Ovary (tissue), 9 donors: ENCODE measurements around the gene TIMM10B. TPM values are rescaled to one million over a fixed set of nuclear protein-coding genes. Genes with fewer than 3 reads are reported as not detected.

ENCODE experiments used
- DNase-seq, 5 donors: peaks; one replicate each; pipeline ENCODE4 v3.0.0-alpha.2; 2019 to 2020
- H3K27ac ChIP-seq, 2 donors: fragments of 200-600 bp; one replicate each; pipeline versions ENCODE4 v1.5.1 to v1.8.0; 2019 to 2022
- H3K27me3 ChIP-seq: fragments of 200-600 bp; one replicate; pipeline ENCODE4 v1.8.0; 2022
- H3K36me3 ChIP-seq: fragments of 200-600 bp; sonication (generic); one replicate; pipeline ENCODE4 v1.5.1; 2019
- H3K4me1 ChIP-seq: one replicate; pipeline ENCODE4 v1.8.1; 2013; ENCODE audit warnings: mild to moderate bottlenecking, moderate library complexity; ENCODE audit not compliant: insufficient read depth
- H3K4me3 ChIP-seq: fragments of 200-600 bp; sonication (generic); one replicate; pipeline ENCODE4 v1.5.1; 2017
- H3K9me3 ChIP-seq, 2 donors: fragments of 200-600 bp in 1 of 2; sonication (generic) in 1 of 2; one replicate each; pipeline versions ENCODE4 v1.5.1 to v1.8.1; 2013 to 2019; ENCODE audit warnings: mild to moderate bottlenecking in 1 of 2, moderate library complexity in 1 of 2
- CTCF ChIP-seq, 3 donors: fragments of 450-650 bp in 2 of 3; fragments of 200-600 bp in 1 of 3; IDR thresholded peaks; one replicate each; pipeline versions ENCODE4 v1.5.1 to v1.8.0; 2016 to 2022; ENCODE audit warnings: antibody characterized with exemption in 3 of 3, mild to moderate bottlenecking in 1 of 3
- EP300 ChIP-seq: sonication (generic); formaldehyde crosslinking; IDR thresholded peaks from one replicate; pipeline ENCODE4 v1.6.1; 2017; ENCODE audit warnings: antibody characterized with exemption
- POLR2A ChIP-seq: fragments of 450-650 bp; IDR thresholded peaks from one replicate; pipeline ENCODE4 v1.6.1; 2017; ENCODE audit warnings: antibody characterized with exemption, mild to moderate bottlenecking, moderate library complexity
- WGBS, 3 donors: extraction: QIAGEN DNeasy Blood & Tissue Kit in 1 of 3; methylation state at CpG; one replicate each; pipeline versions ENCODE4 v1.1.5 to v1.1.7; 2013 to 2017; 5-methylcytosine and 5-hydroxymethylcytosine counted together
- intact Hi-C, 4 donors: fragments of 100-400 bp; cut with DNase I; formaldehyde crosslinking; loops; one replicate each; pipeline versions ENCODE4 v1.11.0 to v1.15.1; 2022 to 2023
- polyA plus RNA-seq, 2 donors: library from polyadenylated mRNA; stranded (reverse); fragments of 200-250 nt in 1 of 2; fragments of 350-450 nt in 1 of 2; fragmentation: Illumina TruSeq in 1 of 2; extraction: RNeasy Lipid Tissue Mini Kit (QIAGEN cat#74804) in 1 of 2; gene quantifications; one replicate each; pipeline ENCODE4 v1.2.3, GENCODE V29; 2013 to 2014
- total RNA-seq, 7 donors: library from RNA; depleted of rRNA in 2 of 7; stranded (reverse); fragments of >200 nt in 2 of 7; fragmentation: NEBNext Ultra II Directional in 3 of 7; extraction: Animal tissue kit (Norgen Biotek cat#: 25700) in 3 of 7; gene quantifications; one replicate each; pipeline versions ENCODE4 v1.1.0 to v1.2.4, GENCODE V29; 2016 to 2023
- donor health status: DM: no; HTN: no; CAD: no; lungs with moderate emphysema.
- donor health status: DM: no; HTN: no; CAD: no.
- donor health status: Bipolar disorder and iron deficiency.
- donor health status: DM: yes; HTN: yes; CAD: no.
- donor health status: DM: no; HTN: no; CAD: no.
- donor health status: DM: yes; HTN: yes; CAD: no.

TIMM10B gene
- total and polyA plus RNA-seq, 9 donors: 19.4 to 64.7 (median 38.4) TPM

GRCh38 chr11:6473451-6474412 lies 7.6 kb upstream of the TIMM10B start, which contains the start of gene TRIM3:
Gene TRIM3, minus strand, starts transcription at chr11:6473941. Its CDS starts 8,246 bp downstream, at chr11:6465695.
- Histone ChIP-seq H3K27me3 (no peaks in the 10 kb centered on the region), H3K4me1 (peaks cover 7% of the 10 kb centered on the region), H3K9me3 (no peaks in the 10 kb centered on the region), H3K4me3 (peak within 1 kb of the TSS; percentile 68), H3K27ac (peak within 1 kb of the TSS; percentile 50 to 80), H3K36me3 (no peaks in the 10 kb centered on the region)
- no peak for TF ChIP-seq EP300
- peak in 1 of 3 donors; percentile 15 for TF ChIP-seq CTCF (IDR thresholded peaks at IDR 0.05)
- TF ChIP-seq POLR2A: peak; percentile 77
- WGBS, 3 donors: 0 to 1% (median 1%) methylated on average over 44 to 86 of the region's 87 CpGs
- intact Hi-C loops: loop anchor here in 2 of 4 donors (10.0 kb wide), 2 partner anchors 131 to 239 kb away; partner anchors contain the start of genes CNGA4 (in 1 of the 2), FHIP1B (in 1 of the 2), ILK (in 1 of the 2) and RRP8 (in 1 of the 2)
- peak; percentile 94 to 97 (median 95) for DNase-seq

- H3K9me3 ChIP-seq: no peaks in the 10 kb centered on the region
- peaks cover 7% of the 10 kb centered on the region for H3K4me1 ChIP-seq
- 12 to 16% (median 14%) methylated on average over 7 of the region's 7 CpGs for WGBS, 3 donors
- H3K4me3 ChIP-seq: peak overlapping the region; percentile 68
- H3K36me3 ChIP-seq: no peaks in the 10 kb centered on the region
- intact Hi-C loops: loop anchor here in 2 of 4 donors (10.0 kb wide), 2 partner anchors 130 to 240 kb away; partner anchors contain the start of genes CNGA4 (in 1 of the 2), FHIP1B (in 1 of the 2), ILK (in 1 of the 2) and RRP8 (in 1 of the 2)
- H3K27me3 ChIP-seq: no peaks in the 10 kb centered on the region
- TF ChIP-seq CTCF (IDR thresholded peaks at IDR 0.05): peak in 1 of 3 donors; percentile 4
- TF ChIP-seq POLR2A: no peak
- TF ChIP-seq EP300: no peak
- DNase-seq: no peak
- H3K27ac ChIP-seq: peak overlapping the region; percentile 50 to 80
Observed at GRCh38 chr11:6474413-6474792, 6.9 kb upstream of the TIMM10B start.

GRCh38 chr11:6474806-6475500 lies 6.3 kb upstream of the TIMM10B start:
- WGBS, 3 donors: 52 to 60% (median 58%) methylated on average over 3 of the region's 3 CpGs

More at GRCh38 chr11:6474806-6475500, 6.3 kb upstream of the TIMM10B start:
- Histone ChIP-seq H3K36me3 (no peaks in the 10 kb centered on the region), H3K27me3 (no peaks in the 10 kb centered on the region), H3K9me3 (no peaks in the 10 kb centered on the region), H3K4me1 (peaks cover 6% of the 10 kb centered on the region), H3K4me3 (no peak overlapping the region), H3K27ac (peak overlapping the region in 1 of 2 donors; percentile 80)
- no peak for TF ChIP-seq CTCF (IDR thresholded peaks at IDR 0.05)
- TF ChIP-seq EP300: no peak
- TF ChIP-seq POLR2A: no peak
- intact Hi-C loops: loop anchor here in 2 of 4 donors (10.0 kb wide), 2 partner anchors 130 to 240 kb away; partner anchors contain the start of genes CNGA4 (in 1 of the 2), FHIP1B (in 1 of the 2), ILK (in 1 of the 2) and RRP8 (in 1 of the 2)
- no peak for DNase-seq
